HCT116 (cell line): Measurements from ENCODE around the gene CLN3. TPM values are rescaled to one million over a fixed set of nuclear protein-coding genes. Genes with fewer than 3 reads are reported as not detected.

Source experiments
- ATAC-seq: fragments of 200-7000 bp; cut with Tn5 transposase; 2 replicates; pipeline ENCODE4 v1.9.1; 2020; ENCODE audit warnings: mild to moderate bottlenecking, moderate library complexity
- BruUV-seq: library from RNA; stranded (reverse); fragments of 400-500 nt; replicated peaks from 2 replicates; lab custom pipeline; 2021; lab: Mats Ljungman, UMichigan
- CTCF ChIA-PET: fragments of 300-600 bp; sonication (Branson Sonifier 250); formaldehyde crosslinking; loops from one replicate; lab custom pipeline; 2021; ENCODE audit warnings: antibody characterized with exemption; lab: Charles Lee
- POLR2A ChIA-PET: fragments of 300-600, 350-600 bp; sonication (Branson Sonifier 250); formaldehyde crosslinking; loops from one replicate; lab custom pipeline; 2021; ENCODE audit warnings: antibody characterized with exemption; lab: Charles Lee
- RAD21 ChIA-PET, 2 experiments: fragments of 300-600 bp; sonication (Branson Sonifier 250); formaldehyde crosslinking; loops; one replicate each; lab custom pipeline; 2023; ENCODE audit warnings: low total read pairs in 2 of 2; ENCODE audit not compliant: uncharacterized antibody in 2 of 2, unreplicated experiment in 2 of 2, low non-redundant PET in 1 of 2; lab: Charles Lee
- DNase-seq: peaks from one replicate; pipeline ENCODE4 v3.0.0-alpha.2; 2010; ENCODE audit warnings: low read depth, low spot score
- H2AFZ ChIP-seq: fragments of 200-600 bp; shearing (Covaris generic), sonication (generic); 2 replicates; pipeline ENCODE4 v1.6.1; 2017; ENCODE audit warnings: low read depth, mixed run types, mixed read lengths, antibody characterized with exemption, low read length; ENCODE audit not compliant: poor library complexity, severe bottlenecking
- H3K27ac ChIP-seq: 2 replicates; pipeline ENCODE4 v1.5.1; 2012; ENCODE audit warnings: low read depth, low read length
- H3K27me3 ChIP-seq: fragments of 200-600 bp; sonication (generic); 2 replicates; pipeline ENCODE4 v1.6.1; 2016; ENCODE audit warnings: mixed run types, low read length, mixed read lengths; ENCODE audit not compliant: insufficient read depth
- H3K36me3 ChIP-seq, 2 experiments: fragments of 200-500 bp in 1 of 2; fragments of 200-600 bp in 1 of 2; sonication (Bioruptor generic) in 1 of 2; sonication (generic) in 1 of 2; 2 replicates each; pipeline versions ENCODE4 v1.5.1 to v1.6.1; 2014 to 2016; ENCODE audit warnings: low read length in 2 of 2, inconsistent platforms in 1 of 2, mixed read lengths in 1 of 2, mixed run types in 1 of 2; ENCODE audit not compliant: insufficient read depth in 2 of 2, control insufficient read depth in 1 of 2
- H3K4me1 ChIP-seq, 2 experiments: fragments of 200-600 bp in 1 of 2; sonication (generic) in 1 of 2; 2 replicates each; pipeline versions ENCODE4 v1.5.1 to v1.6.1; 2012 to 2017; ENCODE audit warnings: low read length in 2 of 2, inconsistent platforms in 1 of 2, mild to moderate bottlenecking in 1 of 2, mixed read lengths in 1 of 2, mixed run types in 1 of 2, moderate library complexity in 1 of 2; ENCODE audit not compliant: insufficient read depth in 2 of 2, control insufficient read depth in 1 of 2
- H3K4me2 ChIP-seq: fragments of 200-600 bp; sonication (generic); 2 replicates; pipeline ENCODE4 v1.6.1; 2017; ENCODE audit warnings: mixed run types, low read length, mixed read lengths
- H3K4me3 ChIP-seq, 2 experiments: fragments of 200-600 bp in 1 of 2; sonication (generic) in 1 of 2; replicated peaks in 1 of 2; 2 replicates each; pipeline ENCODE4 v1.5.1; 2011 to 2016; ENCODE audit warnings: low read length in 2 of 2, control low read depth in 1 of 2, low read depth in 1 of 2, mild to moderate bottlenecking in 1 of 2, mixed read lengths in 1 of 2, mixed run types in 1 of 2
- H3K79me2 ChIP-seq: fragments of 200-600 bp; sonication (generic); 2 replicates; pipeline ENCODE4 v1.6.1; 2017; ENCODE audit warnings: mild to moderate bottlenecking, mixed run types, low read length, moderate library complexity, mixed read lengths; ENCODE audit not compliant: insufficient read depth
- H3K9ac ChIP-seq: fragments of 200-600 bp; sonication (generic); 2 replicates; pipeline ENCODE4 v1.6.1; 2016; ENCODE audit warnings: low read length, mixed read lengths
- H3K9me2 ChIP-seq: fragments of 200-600 bp; sonication (generic), shearing (Covaris generic); 2 replicates; pipeline ENCODE4 v1.6.1; 2017; ENCODE audit warnings: mixed run types, mild to moderate bottlenecking, moderate library complexity; ENCODE audit not compliant: insufficient read depth
- H3K9me3 ChIP-seq, 2 experiments: fragments of 200-500 bp in 1 of 2; fragments of 200-600 bp in 1 of 2; sonication (Bioruptor generic) in 1 of 2; sonication (generic) in 1 of 2; 2 replicates each; pipeline ENCODE4 v1.6.1; 2014 to 2017; ENCODE audit warnings: low read length in 2 of 2, mixed read lengths in 2 of 2, inconsistent platforms in 1 of 2, low read depth in 1 of 2, mild to moderate bottlenecking in 1 of 2, mixed run types in 1 of 2, moderate library complexity in 1 of 2; ENCODE audit not compliant: control insufficient read depth in 1 of 2, insufficient read depth in 1 of 2
- H4K20me1 ChIP-seq: fragments of 200-600 bp; sonication (generic), shearing (Covaris generic); 2 replicates; pipeline ENCODE4 v1.6.1; 2017; ENCODE audit warnings: mixed run types, mild to moderate bottlenecking, moderate library complexity; ENCODE audit not compliant: insufficient read depth
- CBX3 ChIP-seq: IDR thresholded peaks from 2 replicates; pipeline ENCODE4 v1.6.1; 2012; ENCODE audit warnings: low read depth
- CEBPB ChIP-seq: IDR thresholded peaks from 2 replicates; pipeline ENCODE4 v1.6.1; 2012; ENCODE audit warnings: low read depth
- EGR1 ChIP-seq: IDR thresholded peaks from 2 replicates; pipeline ENCODE4 v1.6.1; 2012; ENCODE audit warnings: low read depth
- ELF1 ChIP-seq: IDR thresholded peaks from 2 replicates; pipeline ENCODE4 v1.6.1; 2012; ENCODE audit warnings: low read depth, borderline replicate concordance
- EZH2phosphoT487 ChIP-seq: fragments of 200-600 bp; IDR thresholded peaks from 2 replicates; pipeline ENCODE4 v1.6.1; 2018; ENCODE audit warnings: antibody characterized with exemption, borderline replicate concordance
- JUND ChIP-seq: IDR thresholded peaks from 2 replicates; pipeline ENCODE4 v1.6.1; 2012
- REST ChIP-seq: IDR thresholded peaks from 2 replicates; pipeline ENCODE4 v1.6.1; 2012; ENCODE audit warnings: low read depth
- SIN3A ChIP-seq: IDR thresholded peaks from 2 replicates; pipeline ENCODE4 v1.6.1; 2012; ENCODE audit warnings: low read depth
- SP1 ChIP-seq: IDR thresholded peaks from 2 replicates; pipeline ENCODE4 v1.6.1; 2012; ENCODE audit warnings: low read depth
- SRF ChIP-seq: IDR thresholded peaks from 2 replicates; pipeline ENCODE4 v1.6.1; 2012; ENCODE audit warnings: low read depth
- ZNF274 ChIP-seq: fragments of 200-500 bp; sonication (Bioruptor generic); IDR thresholded peaks from 2 replicates; pipeline ENCODE4 v1.6.1; 2014; ENCODE audit warnings: mild to moderate bottlenecking, low read depth, low read length, inconsistent platforms
- intact Hi-C: fragments of 100-400 bp; cut with micrococcal nuclease; formaldehyde crosslinking; loops from 2 replicates; pipeline ENCODE4 v1.10.0; 2022
- total RNA-seq: library from RNA; stranded (reverse); gene quantifications from one replicate; pipeline ENCODE4 v1.2.1, GENCODE V29; 2021; ENCODE audit not compliant: unreplicated experiment
- TF ChIP-seq, protein P1 (sequence below): IDR thresholded peaks from 2 replicates; pipeline ENCODE4 v1.6.1; 2012
- TF ChIP-seq, protein P2 (sequence below): IDR thresholded peaks from 2 replicates; pipeline ENCODE4 v1.6.1; 2012
- TF ChIP-seq, protein P3 (sequence below): IDR thresholded peaks from 2 replicates; pipeline ENCODE4 v1.6.1; 2011; ENCODE audit warnings: mild to moderate bottlenecking, low read length, moderate library complexity; ENCODE audit not compliant: insufficient replicate concordance; ENCODE audit errors: extremely low read depth

The CLN3 gene
- total RNA-seq, 1 experiment from 2014 or later: 19.9 TPM

DNA sequence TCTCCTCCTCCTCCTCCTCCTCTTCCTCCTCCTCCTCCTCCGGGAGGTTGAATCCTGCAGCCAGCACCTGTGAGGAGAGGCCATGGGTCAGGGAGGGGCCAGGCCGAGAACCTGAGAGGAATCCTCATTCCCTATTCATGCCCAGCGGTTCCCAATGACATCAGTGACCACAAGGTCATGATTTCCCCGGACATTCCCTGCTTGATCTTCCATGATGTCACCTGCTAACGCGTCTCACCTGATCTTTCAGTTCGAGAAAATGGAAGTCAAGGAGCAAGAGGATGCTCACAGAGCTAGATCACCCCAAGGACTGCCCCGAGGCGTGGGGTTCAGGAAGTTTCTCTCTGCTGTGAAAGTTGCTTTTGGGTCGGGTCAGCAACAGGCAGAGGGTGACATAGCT lies 8.0 kb upstream of the CLN3 start (continued):
- TF ChIP-seq REST: no peak
- TF ChIP-seq SP1: no peak
- no peak for TF ChIP-seq SIN3A
- TF ChIP-seq CEBPB: no peak
- no peak for TF ChIP-seq EGR1
- TF ChIP-seq ELF1: no peak

GRCh38 chr16:28498666-28499381 lies 7.0 kb upstream of the CLN3 start:
- H3K4me3 ChIP-seq: no peak overlapping the region
- no peak for DNase-seq
- no peak overlapping the region for H3K27ac ChIP-seq
- no TSS peak for BruUV-seq
- no peaks in the 10 kb centered on the region for H3K9me2 ChIP-seq
- H2AFZ ChIP-seq: no peak overlapping the region
- H3K9me3 ChIP-seq: no peaks in the 10 kb centered on the region
- peaks cover 3 to 10% of the 10 kb centered on the region in 2 experiments for H3K4me1 ChIP-seq
- ATAC-seq: no peak
- POLR2A ChIA-PET: no interaction called here
- H3K9ac ChIP-seq: no peak overlapping the region
- H3K36me3 ChIP-seq: no peaks in the 10 kb centered on the region
- H3K4me2 ChIP-seq: no peak overlapping the region
- TF ChIP-seq JUND (no peak), CBX3 (no peak), ELF1 (no peak), SP1 (no peak), REST (no peak), SRF (no peak), EZH2phosphoT487 (no peak), ZNF274 (no peak)
- TF ChIP-seq, protein P1, sequence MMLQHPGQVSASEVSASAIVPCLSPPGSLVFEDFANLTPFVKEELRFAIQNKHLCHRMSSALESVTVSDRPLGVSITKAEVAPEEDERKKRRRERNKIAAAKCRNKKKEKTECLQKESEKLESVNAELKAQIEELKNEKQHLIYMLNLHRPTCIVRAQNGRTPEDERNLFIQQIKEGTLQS: no peak
- TF ChIP-seq, protein P2, sequence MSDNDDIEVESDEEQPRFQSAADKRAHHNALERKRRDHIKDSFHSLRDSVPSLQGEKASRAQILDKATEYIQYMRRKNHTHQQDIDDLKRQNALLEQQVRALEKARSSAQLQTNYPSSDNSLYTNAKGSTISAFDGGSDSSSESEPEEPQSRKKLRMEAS: no peak
- TF ChIP-seq, protein P3, sequence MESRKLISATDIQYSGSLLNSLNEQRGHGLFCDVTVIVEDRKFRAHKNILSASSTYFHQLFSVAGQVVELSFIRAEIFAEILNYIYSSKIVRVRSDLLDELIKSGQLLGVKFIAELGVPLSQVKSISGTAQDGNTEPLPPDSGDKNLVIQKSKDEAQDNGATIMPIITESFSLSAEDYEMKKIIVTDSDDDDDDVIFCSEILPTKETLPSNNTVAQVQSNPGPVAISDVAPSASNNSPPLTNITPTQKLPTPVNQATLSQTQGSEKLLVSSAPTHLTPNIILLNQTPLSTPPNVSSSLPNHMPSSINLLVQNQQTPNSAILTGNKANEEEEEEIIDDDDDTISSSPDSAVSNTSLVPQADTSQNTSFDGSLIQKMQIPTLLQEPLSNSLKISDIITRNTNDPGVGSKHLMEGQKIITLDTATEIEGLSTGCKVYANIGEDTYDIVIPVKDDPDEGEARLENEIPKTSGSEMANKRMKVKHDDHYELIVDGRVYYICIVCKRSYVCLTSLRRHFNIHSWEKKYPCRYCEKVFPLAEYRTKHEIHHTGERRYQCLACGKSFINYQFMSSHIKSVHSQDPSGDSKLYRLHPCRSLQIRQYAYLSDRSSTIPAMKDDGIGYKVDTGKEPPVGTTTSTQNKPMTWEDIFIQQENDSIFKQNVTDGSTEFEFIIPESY: no peak
- intact Hi-C loops: no loop called here
- H3K27me3 ChIP-seq: no peaks in the 10 kb centered on the region
- RAD21 ChIA-PET: no interaction called here
- CTCF ChIA-PET: no interaction called here
- no peaks in the 10 kb centered on the region for H3K79me2 ChIP-seq
- no peaks in the 10 kb centered on the region for H4K20me1 ChIP-seq
